ENCODE results near the gene OXSM.

Gene OXSM

GRCh38 chr3:25804676-25805075 is 14.8 kb downstream of the OXSM start:
- no peak for DNase-seq (ENCODE audit: low spot score)

DNA sequence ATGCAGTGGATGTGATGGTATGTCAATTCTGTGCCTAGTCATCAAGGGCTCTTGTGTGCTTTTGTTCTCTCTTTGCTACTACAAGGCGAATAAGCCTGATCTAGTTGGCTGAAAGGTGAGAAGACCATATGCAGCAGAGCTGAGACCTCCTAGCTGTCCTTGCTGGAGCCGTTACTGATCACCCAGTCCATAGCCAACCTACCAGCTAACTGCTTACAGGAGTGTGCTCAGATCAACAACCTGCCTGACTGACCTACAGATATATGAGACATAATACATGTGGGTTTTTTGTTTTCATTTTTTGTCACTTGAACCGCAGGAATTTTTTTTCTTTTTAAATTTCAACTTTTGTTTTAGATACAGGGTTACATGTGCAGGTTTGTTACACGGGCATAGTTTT is 22.8 kb downstream of the OXSM start:
- no peak for DNase-seq (ENCODE audit: low spot score)

DNA sequence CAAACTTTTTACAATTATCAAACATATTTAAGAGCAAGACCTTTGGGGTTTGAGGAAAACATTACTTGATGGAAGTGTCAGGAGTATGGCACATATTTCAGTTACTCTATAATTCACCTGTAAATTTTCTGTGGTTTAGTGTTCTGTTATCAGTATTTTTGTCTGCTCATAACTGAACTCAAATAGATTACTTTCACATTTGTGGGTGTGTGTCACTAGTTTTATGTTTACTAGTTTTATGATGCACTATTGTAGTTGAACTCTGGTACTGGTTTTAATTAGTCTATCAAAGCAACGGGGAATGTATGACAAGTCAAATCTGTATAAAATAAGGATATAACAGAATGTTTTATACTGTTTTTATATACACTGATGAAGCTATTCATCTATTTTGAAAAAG is 27.2 kb downstream of the OXSM start:
- DNase-seq (ENCODE audit: low spot score): no peak

GRCh38 chr3:25817638-25818037 is 27.7 kb downstream of the OXSM start:
- no peak for DNase-seq (ENCODE audit: low spot score)

DNA sequence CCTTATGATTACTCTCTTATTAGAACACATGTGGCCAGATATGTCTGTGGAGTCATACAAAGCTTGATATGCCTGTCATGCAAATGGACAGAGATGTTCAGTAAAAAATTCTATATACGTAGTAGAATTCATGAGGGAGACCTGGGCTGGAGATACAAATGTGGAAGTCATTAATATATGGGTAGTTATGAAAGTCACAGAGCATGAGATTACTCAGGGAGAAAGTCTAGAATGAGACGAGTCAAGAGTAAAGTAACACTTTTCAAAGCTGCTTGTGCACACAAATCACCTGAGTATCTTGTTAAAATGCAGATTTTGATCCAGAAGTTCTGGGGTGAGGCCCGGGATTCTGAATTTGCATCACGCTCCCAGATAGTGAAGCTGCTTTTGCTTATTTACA is 28.4 kb downstream of the OXSM start:
- no peak for DNase-seq (ENCODE audit: low spot score)

DNA sequence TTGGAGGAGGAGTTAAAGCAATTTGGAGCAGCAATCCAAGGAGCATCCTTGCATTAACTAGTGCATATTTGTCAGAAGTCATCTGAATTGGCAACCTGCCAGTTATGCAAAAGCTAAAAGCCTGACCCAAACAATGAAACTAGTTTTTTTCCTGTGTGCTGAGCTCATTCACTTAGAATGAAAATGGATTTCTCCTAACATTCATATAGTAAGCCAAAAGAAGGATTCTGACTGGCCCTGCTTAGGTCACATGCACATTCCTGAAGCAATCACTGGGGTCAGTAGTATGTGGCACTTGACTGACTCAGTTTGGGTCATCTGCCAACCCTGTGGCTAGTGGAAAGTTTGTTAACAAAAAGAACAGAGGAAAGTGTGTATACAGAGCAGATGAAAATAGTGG is 30.5 kb downstream of the OXSM start:
- no peak for DNase-seq (ENCODE audit: low spot score)

DNA sequence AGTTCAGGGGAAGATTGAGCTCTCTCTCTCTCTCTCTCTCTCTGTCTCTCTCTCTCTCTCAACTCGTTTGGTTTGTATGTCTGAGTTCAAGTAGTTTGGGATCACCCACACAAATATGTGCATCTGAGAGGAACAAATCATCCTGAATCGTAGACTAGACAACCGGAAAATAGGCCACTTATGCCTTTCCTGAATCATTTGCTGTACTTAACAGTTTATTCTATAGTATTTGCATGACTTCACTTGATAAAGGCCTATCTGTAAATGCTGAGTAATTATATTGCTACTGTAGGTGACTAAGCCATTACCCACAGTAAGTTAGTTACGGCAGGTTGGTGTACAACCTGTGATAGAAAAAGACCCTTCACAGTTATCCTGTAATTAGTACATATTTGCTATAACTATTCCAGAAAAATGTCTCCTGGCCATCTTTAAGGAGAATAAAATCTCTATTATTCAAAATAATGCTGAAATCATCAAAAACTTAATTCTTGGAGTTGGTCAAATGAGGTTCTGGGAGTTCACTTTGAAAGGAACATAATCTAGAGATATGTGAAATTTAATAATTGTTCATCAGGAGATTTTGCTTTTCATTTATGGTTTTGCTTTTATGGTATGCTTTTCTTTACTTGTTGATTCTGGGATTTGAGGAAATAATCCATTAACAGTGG is 31.1 kb downstream of the OXSM start:
- DNase-seq (ENCODE audit: low spot score): no peak

DNA sequence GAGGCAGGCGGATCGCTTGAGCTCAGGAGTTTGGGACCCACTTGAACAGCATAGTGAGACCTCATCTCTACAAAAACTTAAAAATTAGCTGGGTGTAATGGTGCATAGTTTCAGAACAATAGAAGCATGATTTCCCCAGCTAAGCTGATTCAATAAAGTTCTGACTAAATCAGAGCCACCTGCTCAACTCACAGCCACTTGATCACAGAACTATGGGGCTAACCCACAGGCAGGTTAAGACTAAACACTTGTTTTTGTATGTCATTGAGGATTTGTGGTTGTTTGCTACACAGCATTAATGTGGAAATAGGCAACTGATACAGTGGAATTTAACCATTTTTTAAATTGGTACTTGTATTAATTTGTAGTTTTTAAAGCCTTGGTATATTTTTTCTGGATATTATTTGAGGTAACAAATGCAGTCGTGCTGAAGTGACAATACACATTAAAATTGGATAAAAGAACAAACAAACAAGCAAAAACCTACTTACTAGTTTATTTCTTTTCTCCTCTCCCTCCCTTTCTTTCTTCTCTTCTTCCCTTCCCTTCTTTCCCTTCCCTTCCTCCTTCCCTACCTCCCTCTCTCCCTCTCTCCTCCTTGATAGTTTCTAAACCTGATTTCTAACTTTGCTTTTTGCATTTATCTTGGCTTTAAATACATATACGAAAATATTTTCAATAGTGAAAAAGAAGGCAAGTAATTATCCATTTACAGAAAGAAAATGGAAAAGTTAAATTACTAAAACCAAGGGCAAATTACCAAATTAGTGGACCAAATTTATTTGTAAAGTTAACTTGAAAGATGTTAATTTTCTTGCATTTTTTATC is 32.1 kb downstream of the OXSM start:
- DNase-seq (ENCODE audit: low spot score): no peak

DNA sequence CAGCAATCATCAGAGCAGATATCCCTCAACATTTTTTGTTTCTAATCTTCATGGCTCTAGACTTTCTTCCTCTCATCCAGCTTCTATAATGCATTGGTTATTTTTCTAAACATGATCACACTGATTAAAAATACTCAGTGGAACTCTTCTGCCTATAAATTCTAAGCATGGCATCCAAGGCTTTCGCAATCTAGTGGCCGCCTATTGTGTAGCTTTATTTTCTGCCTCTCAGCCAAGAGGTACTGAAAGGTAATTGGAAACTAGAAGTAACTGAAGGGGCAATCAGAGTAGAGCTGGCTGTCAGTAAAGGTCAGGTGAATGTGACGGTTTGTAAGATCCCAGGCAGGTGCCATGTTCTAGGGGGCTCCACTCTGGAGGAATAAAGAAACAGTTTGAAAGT is 33.4 kb downstream of the OXSM start:
- no peak for DNase-seq (ENCODE audit: low spot score)

DNA sequence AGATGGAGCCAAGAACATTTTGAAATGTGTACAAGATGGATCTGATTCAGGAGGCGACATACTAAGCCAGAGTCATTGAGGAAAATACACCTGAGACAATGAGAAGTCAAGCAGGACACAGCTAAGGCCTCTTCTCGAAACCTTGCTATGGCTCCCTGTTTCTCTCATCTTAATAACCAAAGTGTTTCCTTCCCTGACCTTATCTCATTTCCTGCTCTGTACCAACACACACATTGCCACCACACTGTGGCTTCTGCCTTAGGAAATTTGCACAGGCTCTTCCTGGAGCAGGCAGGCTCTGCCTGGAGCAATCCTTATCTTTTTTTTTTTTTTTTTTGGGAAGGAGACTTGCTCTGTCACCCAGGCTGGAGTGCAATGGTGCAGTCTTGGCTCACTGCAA is 36.6 kb downstream of the OXSM start:
- no peak for DNase-seq (ENCODE audit: low spot score)

DNA sequence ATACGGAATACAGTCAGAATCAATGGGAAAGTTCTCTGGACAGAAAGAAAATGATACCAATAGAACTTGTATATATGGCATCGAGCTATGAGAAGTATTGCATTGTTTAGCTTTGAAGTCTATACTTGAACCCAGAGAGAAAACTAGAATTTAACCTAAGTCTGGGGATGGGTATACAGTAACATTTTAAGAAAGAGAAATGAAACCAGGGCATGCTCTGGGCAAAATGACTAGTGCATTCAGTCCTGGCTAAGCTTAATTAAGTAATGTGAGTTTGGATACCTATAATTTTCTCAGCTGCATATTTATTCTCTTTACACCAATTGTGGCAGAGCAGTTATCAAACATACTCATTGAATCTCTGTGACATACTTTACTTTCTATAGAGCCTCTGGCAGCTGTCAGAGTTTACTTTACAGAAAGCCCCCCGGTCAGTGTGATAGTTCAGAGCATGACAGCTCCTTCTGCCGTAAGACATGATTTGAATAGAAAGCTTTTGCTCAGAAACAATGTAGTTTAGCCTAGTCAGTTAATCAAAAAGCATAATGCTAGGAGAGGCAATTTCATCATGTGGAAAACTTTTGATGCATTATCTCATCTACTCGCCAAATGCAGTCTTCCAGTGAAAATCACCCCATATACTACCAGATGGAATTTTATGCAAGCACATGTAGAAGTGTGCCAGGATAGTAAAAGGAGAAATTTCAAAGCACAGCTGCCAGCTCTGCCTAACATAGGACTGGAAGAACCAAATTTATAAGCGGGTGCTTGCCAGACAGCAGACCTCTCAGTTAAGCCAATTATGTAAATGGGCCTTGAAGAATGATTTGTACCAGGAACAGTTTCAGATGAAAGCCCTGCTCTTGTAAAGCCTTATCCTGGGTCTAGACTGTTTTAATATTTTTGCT is 40.7 kb downstream of the OXSM start:
- DNase-seq (ENCODE audit: low spot score): no peak

DNA sequence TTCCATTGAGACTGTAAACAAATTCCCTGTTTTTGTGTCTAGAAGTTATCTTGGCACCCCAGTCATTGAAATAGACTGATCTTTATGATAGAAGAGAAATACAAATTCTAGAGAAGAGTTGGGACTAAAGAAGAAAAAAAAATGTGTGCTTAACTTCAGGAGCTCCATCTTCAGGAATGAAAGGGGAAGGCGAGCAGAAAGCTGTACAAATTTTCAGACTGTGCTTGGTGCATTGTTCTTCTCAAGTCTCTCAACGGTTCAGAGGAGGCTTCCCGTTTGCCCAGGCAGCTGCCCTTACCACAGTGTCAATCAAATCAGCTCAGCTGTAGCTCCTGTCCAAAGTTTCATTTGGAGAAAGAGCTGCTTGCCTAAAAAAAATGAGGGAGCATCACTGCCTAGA is 41.7 kb downstream of the OXSM start:
- DNase-seq (ENCODE audit: low spot score): no peak

DNA sequence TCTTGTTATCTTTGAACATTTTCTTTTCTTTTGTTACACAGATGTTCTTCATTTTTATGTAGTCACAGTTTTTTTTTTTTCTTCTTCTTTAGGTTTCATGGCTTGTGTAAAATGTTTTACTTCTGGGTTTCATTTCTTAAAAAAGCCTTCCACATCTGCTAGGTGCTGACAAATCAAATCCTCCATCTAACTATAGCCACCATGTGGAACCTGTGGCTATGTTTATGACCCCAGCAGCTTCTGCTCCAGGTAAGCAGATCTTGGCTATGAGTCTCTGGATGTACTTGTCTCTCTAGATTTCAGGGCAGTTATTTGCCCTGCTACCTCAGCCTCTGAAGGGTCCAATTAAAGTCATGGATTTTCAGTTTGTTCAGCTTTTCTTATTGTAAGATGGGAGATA is 44.5 kb downstream of the OXSM start:
- DNase-seq (ENCODE audit: low spot score): no peak

DNA sequence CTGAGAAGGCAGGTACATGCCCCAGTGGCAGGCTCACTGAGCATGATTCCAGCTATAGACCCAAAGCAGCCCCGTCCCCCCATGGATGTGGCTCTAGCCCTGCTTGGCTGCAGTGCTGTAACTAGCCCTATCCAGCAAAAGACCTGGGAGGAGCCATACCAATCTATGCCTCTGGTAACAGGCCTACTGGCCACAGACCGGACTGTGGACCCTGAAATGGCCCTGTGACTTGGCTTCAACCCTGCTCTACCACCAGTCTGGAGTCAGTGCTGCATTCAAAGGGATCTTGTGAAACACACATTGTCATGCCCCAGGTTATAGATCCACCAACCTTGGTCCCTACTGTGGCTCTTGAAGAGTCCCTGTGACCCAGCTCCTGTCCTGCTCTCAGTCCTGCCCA is 46.7 kb downstream of the OXSM start:
- DNase-seq (ENCODE audit: low spot score): no peak

DNA sequence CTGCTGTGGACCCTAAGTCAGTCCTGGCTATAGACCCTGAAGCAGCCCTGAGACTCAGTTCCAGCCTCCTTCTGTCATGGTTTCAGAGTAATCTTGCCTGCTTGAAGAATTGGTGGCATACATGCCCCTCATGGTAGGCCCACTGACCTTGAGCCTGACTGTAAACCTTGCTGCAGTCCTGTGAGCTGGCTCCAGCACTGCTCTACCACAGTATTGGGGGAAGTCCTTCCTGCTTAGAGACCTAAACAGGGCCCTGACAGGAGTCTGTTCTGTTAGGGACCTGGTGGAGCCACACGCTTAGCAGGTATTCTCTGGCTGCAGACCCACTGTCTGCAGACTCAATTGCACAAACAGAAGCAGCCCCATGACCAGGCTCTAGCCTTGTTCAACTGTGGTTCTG is 47.1 kb downstream of the OXSM start:
- DNase-seq (ENCODE audit: low spot score): no peak

DNA sequence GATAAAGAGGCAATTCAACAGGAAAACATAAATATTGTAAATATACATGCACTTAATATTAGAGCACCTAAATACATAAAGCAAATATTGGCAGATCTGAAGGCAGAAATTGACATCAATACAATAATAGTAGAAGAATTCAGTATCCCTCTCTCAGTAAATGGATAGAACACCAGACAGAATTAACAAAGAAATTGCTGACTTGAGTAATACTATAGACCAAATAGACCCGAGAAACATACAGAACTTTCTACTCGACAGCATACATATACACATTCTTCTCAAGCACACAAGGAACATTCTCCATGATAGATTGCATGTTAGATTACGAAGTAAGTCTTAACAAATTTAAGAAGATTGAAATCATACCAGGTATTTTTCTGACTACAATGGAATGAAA is 50.2 kb downstream of the OXSM start:
- no peak for DNase-seq (ENCODE audit: low spot score)

GRCh38 chr3:25843332-25843731 is 53.4 kb downstream of the OXSM start:
- no peak for DNase-seq (ENCODE audit: low spot score)

Data from CD4-positive, alpha-beta T cell treated with Interleukin-15 for 4 hours (primary cell).